ENCODE data around the gene ICAM3.
"Not testable (repeated sequence)": the region's sequence is repeated elsewhere in the genome, so short reads cannot be mapped to it uniquely, and the experiment has no call there.

ICAM3 gene, protein sequence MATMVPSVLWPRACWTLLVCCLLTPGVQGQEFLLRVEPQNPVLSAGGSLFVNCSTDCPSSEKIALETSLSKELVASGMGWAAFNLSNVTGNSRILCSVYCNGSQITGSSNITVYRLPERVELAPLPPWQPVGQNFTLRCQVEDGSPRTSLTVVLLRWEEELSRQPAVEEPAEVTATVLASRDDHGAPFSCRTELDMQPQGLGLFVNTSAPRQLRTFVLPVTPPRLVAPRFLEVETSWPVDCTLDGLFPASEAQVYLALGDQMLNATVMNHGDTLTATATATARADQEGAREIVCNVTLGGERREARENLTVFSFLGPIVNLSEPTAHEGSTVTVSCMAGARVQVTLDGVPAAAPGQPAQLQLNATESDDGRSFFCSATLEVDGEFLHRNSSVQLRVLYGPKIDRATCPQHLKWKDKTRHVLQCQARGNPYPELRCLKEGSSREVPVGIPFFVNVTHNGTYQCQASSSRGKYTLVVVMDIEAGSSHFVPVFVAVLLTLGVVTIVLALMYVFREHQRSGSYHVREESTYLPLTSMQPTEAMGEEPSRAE

DNA sequence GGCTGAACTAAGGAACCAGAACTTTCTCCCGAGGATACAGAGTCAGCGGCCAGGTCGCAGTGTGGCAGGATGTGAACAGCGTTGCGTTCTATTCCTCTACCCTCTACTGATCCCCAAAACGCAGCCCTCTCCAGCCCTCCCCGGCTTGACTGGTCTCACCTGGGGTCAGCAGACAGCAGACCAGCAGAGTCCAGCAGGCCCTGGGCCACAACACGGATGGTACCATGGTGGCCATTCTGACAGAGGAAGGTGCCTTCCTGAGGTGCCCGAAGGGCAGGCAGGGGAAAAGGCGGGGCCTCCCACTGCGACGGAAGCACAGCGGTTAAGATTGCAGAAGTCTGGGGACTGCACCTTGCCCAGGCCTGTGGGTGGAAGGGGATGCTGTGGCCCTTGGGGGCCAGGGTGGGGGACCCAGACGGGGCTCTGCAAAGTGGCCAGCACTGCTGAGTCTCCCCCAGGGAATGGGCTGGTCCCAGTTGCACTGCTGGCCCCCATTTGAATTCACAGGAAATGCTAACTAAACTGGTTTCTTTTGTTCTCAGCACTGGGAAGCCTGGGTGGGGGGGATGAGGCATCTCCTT, at the start of gene ICAM3:
Gene ICAM3 (minus strand): TSS at position 245 of the 581 bp plus-strand sequence. CDS start 10 bp downstream, at position 235.
- DNase-seq (ENCODE audit: low spot score): no peak

DNA sequence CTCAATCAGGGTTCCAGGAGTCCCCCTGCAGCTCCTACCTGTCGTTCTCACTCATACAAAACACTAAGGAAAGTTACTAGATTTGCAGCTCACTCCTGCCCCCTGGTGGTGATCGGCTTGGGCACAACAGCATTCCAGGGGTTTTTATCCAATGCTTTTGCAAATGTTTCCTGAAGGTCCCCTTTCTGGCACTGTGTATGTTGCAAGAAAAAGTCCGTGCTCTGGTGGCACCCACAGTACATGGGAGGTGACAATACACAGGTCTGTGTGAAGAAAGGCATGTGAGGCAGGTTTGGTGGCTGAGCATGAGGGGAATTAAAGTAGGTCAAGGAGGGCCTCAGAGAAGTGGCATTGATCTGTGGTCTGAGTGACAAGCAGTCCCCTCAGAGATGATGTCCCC, 49.5 kb upstream of the ICAM3 start:
- peak; percentile 79 for DNase-seq (ENCODE audit: low spot score)

DNA sequence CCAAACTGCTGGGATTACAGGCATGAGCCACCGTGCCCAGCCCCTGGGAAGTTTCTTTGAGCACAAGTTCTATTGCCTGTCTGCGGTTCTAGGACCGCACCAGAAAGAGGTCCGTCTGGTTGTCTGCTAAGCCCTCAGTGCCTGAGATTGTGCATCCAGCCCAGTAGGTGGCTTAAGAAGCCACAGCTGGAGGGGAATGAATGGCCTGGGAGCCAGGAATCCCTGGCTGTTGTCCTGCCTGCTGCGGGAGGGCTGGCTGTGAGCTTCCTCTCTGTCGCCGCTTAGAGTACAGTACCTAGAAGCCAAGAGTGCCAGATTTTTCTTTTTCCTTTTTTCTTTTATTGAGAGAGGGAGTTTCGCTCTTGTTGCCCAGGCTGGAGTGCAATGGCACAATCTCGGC, 45.2 kb upstream of the ICAM3 start:
- DNase-seq (ENCODE audit: low spot score): no peak

DNA sequence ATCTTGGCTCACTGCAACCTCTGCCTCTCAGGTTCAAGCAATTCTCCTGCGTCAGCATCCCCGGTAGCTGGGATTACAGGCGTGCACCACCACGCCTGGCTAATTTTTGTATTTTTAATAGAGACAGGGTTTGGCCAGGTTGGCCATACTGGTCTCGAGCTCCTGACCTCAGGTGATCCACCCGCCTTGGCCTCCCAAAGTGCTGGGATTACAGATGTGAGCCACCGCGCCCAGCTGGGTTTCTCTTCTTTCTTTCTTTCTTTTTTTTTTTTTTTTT, 43.7 kb upstream of the ICAM3 start:
- DNase-seq (ENCODE audit: low spot score): not testable (repeated sequence)

DNA sequence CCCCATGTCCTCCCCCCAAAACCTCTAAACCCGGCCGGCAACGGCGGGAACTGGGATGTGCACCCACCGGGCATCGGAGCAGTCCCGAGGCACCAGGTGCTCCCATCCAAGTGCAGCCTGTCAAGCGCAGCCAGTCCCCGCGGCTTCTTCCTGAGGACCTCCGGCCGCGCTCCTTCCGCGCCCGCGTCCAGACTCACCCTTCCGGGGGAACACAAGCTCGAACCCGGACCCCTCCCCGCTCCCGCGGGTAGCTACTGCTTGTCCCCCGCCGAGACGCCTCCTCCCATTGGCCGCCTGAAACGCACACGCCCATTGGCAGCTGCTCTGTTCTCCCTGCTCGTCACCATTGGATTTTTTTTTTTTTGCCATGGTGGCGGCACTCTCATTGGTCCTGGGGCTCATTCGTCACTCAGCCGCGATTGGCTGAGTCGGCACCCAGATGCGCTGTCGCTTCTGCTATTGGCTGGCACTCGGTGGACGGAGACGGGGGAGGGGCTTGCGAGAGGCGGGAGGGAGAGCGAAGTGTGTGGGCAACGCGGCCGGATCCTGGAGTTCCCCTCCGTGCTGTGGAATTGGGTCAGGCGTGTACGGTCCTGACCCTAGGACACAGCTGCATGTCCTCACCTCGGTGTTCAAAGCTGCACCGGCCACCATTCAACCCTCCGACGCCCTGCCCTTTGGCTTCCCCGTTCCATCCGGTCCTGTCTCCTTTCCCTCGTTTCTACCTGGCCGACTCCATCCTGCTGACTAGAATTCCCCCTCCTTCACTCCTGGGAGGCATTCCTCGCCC, 41.1 kb upstream of the ICAM3 start, which contains the start of gene TYK2:
Gene TYK2 (minus strand): TSS at position 260 of the 790 bp plus-strand sequence. CDS start 2,166 bp downstream, outside the sequence.
- peak; percentile 97 for DNase-seq (ENCODE audit: low spot score)

DNA sequence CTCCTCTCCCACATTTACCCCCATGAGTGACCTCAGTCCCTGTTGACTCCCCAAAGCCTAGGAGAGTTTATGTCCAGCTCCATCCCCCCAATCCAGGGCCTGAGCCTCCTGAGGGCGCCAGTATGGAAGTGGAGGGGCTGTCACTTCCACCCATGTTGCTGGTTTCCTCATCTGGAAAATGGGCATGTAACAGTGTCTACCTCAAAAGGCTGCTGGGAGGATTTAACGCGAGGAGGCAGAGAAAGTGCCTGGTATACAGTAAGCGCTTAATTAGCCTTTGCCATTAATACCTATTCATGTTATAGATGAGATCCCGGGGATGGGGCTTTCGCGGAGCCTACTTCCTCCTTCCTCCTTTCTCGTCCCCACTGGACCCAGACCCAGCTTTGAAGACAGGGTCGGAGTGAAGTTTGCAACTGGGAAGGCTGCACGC, 40.5 kb upstream of the ICAM3 start:
- DNase-seq (ENCODE audit: low spot score): peak; percentile 36

DNA sequence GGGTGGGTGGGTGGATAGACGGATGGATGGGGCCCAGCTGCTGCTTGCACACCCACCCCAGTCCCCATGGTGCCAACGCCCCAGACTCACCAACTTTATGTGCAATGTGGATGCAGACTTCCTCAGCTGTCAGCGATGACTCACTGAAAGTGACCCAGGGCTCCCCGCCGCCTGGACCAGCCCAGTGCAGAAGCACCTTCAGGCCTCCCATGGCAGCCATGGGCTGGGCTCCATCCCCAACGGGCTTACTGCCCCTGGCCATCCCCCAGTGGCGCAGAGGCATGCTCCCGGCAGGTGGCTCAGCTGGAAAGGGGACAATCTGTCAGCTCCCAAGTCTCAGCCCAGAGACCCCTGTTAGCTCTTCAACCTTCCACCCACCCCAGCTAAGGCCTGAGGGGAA, 38.7 kb upstream of the ICAM3 start:
- no peak for DNase-seq (ENCODE audit: low spot score)

DNA sequence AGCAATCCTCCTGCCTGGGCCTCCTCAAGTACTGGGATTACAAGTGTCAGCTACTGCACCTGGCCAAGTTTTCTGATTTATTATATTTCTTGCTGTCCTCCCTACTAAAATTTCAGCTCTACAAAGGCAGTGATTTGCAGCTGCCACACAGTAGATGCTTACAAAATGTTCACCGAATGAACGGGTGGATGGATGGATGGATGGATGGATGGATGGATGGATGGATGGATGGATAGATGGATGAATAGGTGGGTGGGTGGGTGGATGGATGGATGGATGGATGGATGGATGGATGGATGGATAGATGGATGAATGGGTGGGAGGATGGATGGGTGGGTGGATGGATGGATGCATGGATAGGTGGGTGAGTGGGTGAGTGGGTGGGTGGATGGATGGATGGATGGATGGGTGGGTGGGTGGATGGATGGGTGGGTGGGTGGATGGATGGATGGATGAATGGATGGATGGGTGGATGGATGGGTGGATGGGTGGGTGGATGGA, 37.8 kb upstream of the ICAM3 start:
- not testable (repeated sequence) for DNase-seq (ENCODE audit: low spot score)

DNA sequence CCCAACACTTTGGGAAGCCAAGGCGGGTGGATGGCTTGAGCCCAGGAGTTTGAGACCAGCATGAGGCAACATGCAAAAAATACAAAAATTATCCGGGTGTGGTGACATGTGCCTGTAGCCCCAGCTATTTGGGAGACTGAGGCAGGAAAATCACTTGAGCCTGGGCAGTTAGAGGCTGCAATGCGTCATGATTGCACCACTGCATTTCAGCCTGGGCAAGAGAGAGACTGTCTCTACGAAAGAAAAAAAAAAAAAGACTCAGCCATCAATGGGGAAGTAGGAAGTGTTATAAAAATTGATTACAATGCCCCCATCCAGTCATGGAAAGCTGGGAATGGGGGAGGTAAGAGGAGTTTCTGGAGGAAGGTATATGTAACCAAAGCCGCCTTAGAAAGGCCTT, 35.5 kb upstream of the ICAM3 start:
- DNase-seq (ENCODE audit: low spot score): no peak

DNA sequence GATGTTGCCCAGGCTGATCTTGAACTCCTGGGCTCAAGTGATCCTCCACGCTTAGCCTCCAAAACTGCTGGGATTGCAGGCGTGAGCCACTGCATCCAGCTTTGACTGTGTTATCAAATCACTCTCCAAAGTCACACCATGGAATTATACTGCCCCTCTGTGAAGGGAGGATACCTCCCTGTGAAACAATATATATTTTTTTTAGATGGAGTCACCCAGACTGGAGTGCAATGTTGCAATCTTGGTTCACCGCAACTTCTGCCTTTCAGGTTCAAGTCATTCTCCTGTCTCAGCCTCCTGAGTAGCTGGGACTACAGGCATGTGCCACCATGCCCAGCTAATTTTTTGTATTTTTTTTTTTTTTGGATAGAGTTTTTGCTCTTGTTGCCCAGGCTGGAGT, 33.3 kb upstream of the ICAM3 start:
- no peak for DNase-seq (ENCODE audit: low spot score)

DNA sequence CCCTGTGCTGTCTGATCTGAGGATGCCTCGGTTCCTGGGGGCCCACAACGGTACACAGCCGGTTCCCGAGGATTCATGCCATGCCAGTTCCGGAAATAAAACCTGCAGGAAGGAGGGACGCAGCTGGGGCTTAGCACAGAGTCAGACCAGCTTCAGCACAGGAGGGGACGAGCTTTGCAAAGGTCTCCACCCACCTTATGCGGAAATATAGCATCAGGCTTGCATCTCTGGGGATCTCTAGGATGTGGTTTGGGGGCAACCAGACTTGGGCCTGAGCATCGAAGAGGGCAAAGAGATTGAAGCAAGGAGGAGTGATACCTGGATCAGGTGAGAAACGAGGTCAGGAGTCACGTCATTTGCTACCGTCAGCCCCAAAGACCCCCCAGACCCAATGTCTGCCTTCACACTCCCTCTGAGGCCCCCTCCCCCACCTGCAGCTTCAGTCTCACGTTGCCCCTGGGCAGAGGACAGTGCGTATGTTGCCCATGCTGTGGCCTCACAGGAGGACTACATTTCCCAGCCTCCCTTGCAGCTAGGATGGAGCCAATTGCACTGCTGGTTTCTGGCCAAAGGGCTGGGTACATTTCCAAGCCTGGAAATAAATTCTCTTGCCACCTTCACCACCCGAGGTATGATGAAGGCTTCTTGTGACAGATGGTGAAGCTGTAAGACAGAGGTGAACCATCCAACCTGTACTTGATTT, 28.8 kb upstream of the ICAM3 start:
- DNase-seq (ENCODE audit: low spot score): no peak

DNA sequence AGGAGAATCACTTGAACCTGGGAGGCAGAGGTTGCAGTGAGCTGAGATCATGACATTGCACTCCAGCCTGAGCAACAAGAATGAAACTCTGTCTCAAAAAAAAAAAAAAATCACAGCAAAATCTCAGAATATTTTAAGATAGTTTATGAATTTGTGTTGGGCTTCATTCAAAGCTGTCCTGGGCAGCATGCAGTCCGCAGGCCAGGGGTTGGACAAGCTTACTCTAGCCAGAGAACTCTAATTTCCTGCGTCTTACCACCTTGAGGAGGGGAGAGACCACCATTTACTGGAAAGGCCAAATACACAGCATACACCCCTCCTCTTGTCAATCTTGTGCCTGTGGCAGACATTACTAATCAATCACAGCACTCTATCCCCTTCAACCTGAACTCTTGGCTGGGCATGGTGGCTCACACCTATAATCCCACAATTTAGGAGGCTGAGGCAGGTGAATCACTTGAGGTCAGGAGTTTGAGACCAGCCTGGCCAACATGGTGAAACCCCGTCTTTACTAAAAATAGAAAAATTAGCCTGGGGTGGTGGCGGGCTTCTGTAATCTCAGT, 27.6 kb upstream of the ICAM3 start:
- DNase-seq (ENCODE audit: low spot score): not testable (repeated sequence)

DNA sequence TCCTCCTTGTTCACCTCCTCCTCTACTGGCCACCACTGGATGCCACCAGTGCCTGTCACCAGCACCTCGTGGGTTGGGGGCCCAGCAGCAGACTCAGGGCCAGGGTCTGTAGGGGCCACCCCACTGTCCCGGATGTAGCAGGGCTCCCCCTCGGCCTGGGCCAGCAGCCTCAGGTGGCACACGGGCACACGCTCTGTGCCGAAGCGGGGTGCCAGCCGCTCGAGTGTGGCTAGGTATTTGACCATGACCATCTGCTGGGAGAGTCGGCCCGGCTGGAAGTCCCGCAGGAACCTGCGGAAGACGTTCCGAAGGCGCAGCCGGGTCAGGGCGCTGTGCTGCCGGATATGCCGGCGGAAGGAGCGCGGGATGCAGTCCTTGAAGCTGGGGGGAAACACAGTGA, 26.1 kb upstream of the ICAM3 start:
- no peak for DNase-seq (ENCODE audit: low spot score)

DNA sequence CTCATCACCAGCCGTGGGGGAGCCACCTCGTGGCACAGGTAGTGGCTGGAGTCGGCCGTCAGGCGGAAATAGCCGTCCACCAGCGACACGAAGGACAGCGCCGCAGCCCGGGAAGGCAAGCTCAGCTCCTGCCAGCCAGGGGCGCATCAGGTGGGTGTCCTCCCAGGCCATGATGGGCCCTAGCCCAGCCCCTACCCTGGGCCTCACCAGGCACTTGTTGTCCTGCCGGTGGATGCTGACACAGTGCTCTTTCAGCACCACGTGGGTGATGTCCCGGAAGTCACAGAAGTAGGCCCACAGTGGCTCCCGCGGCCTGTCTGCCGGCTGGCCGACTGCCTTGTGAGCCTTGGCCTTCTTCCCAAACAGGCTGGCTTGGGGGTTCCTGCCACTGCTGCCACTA, 25.2 kb upstream of the ICAM3 start:
- DNase-seq (ENCODE audit: low spot score): no peak

DNA sequence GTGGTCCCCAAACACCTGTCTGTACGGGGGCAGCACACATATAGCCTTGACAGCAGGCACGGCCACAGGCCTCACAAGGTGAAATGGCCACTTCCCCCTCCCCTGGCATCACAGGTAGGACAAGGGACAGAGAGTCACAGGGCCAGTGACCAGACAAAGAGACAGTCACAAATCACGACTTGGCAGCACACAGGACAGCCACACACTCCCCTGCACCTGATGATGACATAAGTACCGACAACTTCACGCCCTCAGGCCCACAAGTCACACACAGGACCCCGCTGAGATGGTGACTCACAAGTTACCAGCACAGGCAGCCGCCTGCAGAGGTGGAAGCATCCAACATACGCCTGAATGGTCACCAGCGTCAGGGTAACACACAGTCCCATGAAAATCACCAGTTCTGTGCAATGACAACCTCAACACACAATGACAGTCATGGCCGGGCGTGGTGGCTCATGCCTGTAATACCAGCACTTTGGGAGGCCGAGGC, 24.4 kb upstream of the ICAM3 start:
- DNase-seq (ENCODE audit: low spot score): peak; percentile 27

DNA sequence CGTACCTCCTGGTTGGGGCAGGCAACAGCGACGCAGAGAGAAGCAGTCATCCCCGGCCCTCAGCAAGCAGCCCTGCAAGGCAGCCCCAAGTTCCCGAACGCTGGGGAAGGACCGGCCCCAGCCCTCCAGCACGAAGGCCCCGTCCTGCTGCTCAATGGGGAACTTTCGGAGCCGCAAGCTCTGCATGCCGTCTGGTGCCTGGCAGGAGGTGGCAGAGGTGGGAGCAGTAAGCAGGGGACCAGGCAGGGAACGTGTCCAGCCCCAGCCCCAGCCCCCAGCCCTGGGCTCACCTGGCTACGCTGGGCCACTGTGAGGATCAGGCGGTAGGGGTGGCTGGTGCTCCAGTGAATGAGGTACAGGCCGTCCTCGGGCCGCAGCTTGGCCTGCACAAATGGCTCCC, 22.8 kb upstream of the ICAM3 start:
- no peak for DNase-seq (ENCODE audit: low spot score)

DNA sequence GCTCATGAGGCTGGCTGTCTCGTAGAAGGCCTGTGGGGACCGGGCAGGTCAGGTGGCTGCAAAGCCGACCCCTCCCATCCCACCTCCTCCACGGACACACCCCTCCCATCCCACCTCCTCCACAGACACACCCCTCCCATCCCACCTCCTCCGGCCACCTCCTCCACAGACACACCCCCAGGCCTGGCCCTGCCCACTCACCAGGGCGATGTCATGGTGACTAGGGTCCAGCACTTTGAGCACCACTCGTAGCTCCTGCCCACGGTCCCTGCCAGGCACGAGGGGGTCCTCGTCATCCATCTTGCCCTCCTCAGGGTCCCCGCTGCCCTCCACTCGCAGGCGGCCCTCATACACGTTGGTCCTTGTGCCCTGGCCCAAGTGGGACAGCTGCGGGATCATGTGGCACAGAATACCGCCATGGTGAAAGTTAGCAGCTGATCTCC, 22.2 kb upstream of the ICAM3 start:
- no peak for DNase-seq (ENCODE audit: low spot score)

DNA sequence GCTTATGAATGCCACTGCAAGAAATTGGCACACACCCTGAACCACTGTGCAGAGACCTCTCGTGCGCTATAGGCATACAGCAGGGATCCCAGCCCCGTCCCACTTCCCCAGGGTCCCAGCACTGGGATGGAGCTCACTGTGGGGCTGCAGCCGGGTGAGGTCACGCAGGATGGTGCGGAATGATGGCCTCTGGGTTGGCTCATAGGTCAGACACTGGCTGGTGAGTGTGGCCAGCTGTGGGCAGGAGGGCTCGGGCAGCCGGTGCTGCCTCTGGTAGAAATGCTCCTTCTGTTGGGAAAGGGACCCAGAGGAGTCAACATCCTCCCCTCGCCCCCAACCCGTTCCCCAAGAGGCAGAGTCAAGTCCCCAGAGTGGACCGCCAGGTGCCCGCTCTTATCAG, 17.0 kb upstream of the ICAM3 start:
- DNase-seq (ENCODE audit: low spot score): no peak

DNA sequence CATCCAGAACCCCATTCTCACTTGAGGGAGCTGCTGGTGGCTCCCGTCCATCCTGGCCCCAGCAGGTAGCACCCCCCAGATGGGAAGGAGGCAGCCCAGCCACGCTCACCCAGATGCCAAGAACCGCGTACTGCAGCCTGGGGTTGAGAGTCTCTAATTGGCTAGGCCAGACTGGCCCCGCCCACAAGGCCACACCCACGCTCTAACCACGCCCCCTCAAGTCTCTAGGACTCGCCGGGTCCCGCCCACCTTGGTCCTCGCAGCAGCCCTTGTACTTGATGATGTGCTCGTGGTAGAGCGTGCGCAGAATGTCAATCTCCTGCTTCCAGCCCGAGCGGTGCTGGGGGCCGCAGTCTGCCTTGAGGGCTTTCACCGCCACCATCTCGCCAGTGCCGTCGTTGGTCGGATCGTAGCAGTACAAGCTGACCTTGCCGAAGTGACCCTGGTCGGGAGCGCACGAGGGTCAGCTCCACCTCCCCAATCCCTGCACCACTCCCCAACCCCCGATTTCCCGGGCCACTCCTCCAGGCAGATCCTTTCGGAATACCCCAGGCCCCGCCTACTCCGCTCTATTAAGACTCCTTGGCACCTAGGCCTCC, 14.5 kb upstream of the ICAM3 start:
- peak; percentile 40 for DNase-seq (ENCODE audit: low spot score)

DNA sequence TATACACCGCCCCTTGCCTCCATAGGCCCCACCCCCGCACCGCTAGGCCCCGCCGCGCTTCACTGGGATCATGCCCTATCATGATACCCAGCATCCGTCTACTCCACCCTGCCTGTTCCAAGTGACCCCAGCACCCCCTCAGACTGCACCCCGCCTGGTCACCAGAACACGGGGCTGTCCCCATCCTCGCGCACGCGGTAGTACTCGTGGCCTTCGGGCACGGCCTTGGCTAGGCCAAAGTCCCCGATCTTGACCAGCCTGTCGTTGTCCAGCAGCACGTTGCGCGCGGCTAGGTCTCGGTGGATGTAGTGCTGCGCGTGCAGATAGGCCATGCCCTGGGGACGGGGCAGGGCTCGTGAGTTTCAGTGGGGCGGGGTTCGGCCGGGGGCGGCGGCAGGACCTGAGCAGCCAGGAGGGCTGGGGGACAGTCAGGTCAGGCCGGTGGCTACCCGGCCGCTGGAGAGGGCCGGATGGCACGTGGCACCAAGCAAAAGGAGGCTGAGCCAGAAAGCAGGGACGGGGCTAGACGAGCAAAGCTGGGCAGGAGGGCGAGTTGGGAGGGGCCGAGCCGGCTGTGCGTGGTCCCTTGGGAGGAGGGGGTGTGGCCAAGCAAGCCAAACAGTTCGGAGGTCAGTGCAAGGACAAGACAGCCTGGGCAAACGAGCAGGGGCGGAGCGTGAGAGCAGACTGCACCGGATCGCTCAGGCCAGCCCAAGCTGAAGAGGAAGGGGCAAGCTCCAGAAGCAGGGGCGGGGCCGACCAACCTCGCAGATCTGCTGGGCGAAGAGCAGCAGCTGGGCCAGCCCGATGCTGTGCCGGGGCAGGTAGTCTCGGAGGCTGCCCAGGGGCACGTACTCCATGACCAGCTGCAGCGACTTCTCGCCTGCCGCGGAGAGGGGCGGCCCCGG, 13.6 kb upstream of the ICAM3 start:
- no peak for DNase-seq (ENCODE audit: low spot score)

Measured in RKO (cell line).